Esophagus mucosa (tissue), 1 donor: ENCODE measurements around the gene ANKRD11. TPM values are rescaled to one million over a fixed set of nuclear protein-coding genes. Genes with fewer than 3 reads are reported as not detected.
"Not testable (repeated sequence)": the region's sequence is repeated elsewhere in the genome, so short reads cannot be mapped to it uniquely, and the experiment has no call there.

Source experiments
- ATAC-seq: fragments of 200-7000 bp; cut with Tn5 transposase; one replicate; pipeline ENCODE4 v1.9.1; 2020
- total RNA-seq: library from RNA; stranded (reverse); gene quantifications from one replicate; pipeline ENCODE4 v1.2.4, GENCODE V29; 2023
- donor health status: DM: yes; HTN: yes; CAD: no.

The ANKRD11 gene
- total RNA-seq, 1 donor from 2014 or later, result 81.1 TPM

DNA sequence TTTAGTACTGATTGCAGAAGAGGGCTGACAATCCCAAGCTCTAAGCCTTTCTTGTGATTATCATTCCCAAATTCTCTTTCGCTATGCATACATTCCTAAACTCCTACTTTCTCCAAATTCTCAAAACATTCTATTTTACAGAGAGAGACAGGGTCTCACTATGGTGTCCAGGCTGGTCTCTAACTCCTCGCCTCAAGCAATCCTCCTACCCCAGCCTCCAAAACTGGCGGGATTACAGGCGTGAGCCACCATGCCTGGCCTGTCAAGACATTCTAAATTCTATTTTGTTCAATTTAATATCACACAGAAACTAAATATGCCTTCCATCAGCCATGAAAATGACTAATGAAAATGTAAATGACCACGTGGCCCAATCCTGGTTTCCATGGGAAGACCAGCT is 39.8 kb downstream of the ANKRD11 start:
- no peak for ATAC-seq

DNA sequence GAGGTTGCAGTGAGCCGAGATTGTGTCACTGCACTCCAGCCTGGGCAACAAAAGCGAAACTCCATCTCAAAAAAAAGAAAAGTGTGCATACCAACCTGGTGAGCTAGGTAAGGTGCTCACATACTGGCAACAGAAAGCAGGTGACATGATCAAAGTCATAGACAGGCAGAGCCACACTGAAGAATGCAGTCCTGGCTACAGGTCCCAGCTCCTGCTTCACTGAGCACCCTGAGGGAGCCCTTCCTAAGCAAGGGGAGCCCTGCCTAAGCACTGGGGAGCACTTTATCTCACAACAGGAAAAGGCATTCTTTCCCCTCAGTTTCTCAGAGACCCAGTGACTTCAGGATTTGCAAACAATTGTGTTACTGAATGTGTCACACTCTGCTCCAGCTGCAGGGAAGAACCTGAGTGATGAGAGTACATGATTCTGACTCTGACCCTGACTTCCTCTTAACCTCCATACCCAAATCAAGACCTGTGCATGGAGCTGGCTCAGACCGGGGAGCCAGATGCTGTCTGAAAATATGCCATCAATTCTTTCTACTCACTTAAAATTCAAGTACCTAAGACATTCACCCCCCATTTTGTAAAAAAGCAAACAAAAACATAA is 40.5 kb downstream of the ANKRD11 start:
- peak; percentile 66 for ATAC-seq

- peak; percentile 10 for ATAC-seq
These were observed 41.7 kb downstream of the ANKRD11 start for GRCh38 chr16:89448656-89449055.

GRCh38 chr16:89446975-89447293 is 43.4 kb downstream of the ANKRD11 start:
- ATAC-seq, result no peak

GRCh38 chr16:89446136-89446974 is 44.0 kb downstream of the ANKRD11 start:
- no peak for ATAC-seq

DNA sequence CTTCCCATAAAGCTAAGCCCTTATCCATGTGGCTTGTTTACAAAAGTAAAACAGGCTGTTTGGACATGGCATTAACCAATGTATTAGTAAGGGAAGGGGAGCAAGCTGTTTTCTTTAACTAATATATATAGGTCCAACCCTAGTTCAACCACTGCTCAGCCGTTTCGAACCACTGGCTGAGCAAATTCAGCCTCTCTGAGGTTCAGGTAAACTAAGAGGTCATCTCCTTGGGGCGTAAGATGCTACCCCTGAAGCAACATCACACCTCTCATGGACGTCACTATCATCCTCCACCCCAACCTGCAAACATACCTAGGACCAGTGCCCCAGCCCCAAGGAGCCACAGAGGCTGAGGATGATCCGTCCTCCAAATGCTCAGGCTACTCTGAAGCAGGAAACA is 45.2 kb downstream of the ANKRD11 start:
- no peak for ATAC-seq

DNA sequence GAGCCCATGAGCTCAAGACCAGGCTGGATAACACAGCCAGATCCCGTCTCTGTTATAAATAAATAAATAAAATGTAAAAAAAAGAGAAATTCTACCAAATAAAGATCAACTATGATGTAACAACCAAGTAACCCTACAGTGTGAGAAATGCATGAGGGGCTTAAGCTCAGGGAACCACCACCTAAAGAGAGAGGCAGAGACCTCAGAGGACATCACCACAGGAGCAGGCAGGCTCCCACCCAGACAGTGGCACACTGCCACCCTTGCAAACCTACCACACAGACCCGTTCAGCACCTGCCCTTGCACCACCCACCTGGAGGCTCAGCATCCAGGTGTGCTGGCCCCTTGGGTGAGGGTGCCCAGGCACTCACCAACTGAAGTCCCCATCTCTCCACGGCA is 45.6 kb downstream of the ANKRD11 start:
- no peak for ATAC-seq

GRCh38 chr16:89444151-89444723 is 46.1 kb downstream of the ANKRD11 start:
- ATAC-seq, result no peak

- peak; percentile 92 for ATAC-seq
These were observed 46.7 kb downstream of the ANKRD11 start for GRCh38 chr16:89443727-89444084.

- peak; percentile 90 for ATAC-seq
These were observed 47.2 kb downstream of the ANKRD11 start for GRCh38 chr16:89442990-89443726.

DNA sequence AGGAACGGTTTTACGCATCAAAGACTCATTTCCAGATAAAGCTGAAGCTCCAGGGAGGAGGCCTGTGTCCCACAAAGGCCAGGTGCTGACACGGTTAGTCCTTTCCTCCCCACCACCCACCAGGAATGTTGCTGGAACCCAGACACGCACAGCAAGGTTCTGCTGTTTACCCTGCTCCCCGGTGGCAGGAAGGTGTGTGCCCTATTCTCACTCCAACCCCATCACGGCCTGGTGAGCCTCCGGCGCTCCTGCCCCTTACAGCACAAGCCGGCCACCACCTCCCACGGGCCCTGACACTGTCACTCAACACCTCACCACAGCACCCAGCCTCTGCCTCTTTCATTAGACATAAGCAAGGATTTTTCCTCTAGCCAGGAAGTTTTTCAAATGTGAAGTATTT is 47.8 kb downstream of the ANKRD11 start:
- no peak for ATAC-seq

GRCh38 chr16:89439659-89440058 is 50.7 kb downstream of the ANKRD11 start:
- no peak for ATAC-seq

DNA sequence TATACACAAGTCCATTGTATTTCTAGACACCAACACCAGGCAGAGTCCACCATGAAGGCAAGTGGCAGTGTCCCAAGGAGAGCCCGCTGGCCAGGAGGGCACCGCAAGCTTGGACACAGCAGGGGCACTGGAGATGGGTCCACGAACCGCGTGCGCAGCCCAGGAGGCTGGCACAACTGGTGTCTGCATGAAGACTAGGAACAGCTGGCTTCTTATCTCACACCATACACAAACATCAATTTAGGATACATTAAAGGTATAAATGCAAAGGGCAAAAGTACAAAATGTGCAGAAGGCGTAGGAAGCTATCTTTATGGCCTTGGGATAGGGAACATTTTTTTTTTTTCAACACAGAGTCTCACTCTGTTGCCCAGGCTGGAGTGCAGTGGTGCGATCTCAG is 52.4 kb downstream of the ANKRD11 start:
- ATAC-seq, result no peak

DNA sequence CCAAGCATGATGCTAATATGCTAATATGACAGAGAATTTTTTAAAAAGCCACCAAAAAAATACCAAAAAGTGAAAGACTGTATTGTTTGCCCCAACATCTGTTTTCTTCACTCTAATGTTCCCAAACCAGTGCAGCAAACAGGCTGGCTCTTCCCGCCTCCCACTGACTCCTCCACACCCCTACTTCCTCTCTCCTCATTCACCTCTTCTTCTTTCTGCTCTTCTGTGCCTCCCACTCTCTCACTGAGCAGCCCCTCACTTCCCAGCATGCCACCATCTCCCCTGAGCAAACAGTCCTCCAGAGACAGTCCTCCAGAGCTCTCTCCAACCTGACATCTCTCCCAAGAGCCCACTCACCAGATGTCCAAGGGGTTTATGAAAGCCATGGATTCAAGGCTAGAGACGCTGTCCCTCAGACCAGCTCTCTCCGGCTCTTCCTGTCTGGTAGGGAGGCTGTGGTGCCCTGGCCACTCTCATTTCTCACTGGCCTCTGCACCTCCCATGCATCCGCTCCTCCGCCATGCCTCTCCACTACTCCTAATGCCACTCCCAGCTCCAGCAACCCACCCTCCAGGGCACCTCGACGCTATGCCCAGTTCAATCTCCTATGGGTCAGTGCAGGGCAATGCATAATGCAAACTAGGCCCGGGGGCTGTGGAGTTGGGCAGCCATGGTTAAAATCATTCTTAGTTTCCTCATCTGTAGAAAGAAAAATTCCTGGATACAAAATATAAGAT is 52.9 kb downstream of the ANKRD11 start:
- ATAC-seq, result no peak

- ATAC-seq, result no peak
These were observed 54.0 kb downstream of the ANKRD11 start for GRCh38 chr16:89436366-89436765.

DNA sequence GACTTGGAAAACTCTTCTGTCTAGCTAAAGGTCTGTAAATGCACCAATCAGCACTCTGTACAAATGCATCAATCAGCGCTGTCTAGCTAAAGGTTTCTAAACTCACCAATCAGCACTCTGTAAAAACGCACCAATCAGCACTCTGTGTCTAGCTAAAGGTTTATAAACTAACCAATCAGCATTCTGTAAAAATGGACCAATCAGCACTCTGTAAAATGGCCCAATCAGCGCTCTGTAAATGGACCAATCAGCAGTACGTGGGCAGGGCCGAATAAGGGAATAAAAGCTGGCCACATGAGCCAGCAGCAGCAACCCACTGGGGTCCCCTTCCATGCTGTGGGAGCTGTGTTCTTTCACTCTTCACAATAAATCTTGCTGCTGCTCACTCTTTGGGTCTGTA is 55.3 kb downstream of the ANKRD11 start:
- not testable (repeated sequence) for ATAC-seq

DNA sequence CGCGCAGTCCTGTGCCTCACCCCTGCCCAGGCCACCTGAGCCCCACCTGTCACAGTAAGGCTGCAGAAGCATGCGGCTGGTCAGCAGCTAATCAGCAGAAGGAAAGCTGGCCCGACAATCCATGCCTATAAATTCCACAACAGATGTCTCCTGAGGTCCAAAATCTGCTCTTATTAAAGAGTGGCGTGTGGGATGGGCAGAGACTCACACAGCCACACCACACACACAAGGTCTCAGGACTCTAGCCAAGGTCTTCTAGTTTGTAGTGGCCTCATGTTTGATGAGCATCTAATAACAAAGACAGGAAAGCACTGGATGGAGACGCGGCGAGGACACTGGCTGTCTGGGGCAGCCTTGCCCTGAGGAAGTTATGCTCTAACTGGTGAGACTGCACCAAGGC is 55.9 kb downstream of the ANKRD11 start:
- ATAC-seq, result no peak

GRCh38 chr16:89433363-89433984 is 56.9 kb downstream of the ANKRD11 start:
- not testable (repeated sequence) for ATAC-seq

DNA sequence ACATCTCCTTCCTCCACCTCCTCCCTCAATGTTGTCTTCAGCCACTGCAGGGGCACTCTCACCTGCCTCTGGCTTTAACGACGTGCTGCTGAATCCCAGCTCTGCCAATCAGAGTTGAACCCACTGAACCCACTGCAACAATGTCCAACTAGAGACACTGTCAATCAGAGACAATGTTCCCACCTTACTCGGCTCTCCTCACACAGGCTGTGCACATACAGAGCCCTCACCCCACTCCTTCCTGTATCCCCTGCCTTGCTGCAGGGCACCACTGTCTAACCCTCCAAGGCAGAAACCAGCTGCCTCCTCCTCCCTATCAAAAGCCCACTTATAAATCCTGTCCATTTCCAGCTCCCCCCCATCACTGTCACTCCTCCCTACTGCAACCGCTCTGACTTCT is 58.7 kb downstream of the ANKRD11 start:
- peak; percentile 28 for ATAC-seq

- ATAC-seq, result peak; percentile 95
These were observed 59.2 kb downstream of the ANKRD11 start for GRCh38 chr16:89431158-89431584.

DNA sequence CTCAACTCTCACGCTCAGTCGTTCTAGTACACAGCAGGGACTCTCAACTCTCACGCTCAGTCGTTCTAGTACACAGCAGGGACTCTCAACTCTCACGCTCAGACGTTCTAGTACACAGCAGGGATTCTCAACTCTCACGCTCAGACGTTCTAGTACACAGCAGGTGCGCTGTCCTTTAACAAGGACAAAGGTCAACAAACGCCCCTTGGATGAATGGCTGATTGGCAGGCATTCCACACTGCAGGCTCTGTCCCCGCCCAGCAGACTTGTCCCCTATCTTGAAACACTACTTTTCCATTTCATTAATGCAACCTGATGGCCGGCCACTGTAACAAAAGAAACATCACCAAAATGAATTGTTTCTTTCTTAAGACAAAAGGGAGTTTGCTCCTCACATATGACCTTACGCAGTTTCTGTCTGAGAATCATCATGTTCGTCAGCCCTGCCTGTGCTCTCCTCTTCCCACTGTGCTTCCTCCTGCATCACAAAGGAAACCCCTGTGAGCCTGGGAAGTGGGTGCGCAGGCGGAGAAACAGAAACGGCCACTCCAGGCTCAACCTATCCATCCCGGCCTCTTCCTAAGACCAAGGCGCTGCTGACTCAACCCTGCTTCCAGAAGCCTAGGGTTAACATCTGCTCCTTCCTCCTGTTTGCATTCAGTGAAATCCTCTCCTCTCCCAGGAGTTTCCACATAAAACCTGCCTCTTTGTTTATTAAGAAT is 59.8 kb downstream of the ANKRD11 start:
- ATAC-seq, result no peak
